ENCODE results near the gene BDNF. TPM values are rescaled to one million over a fixed set of nuclear protein-coding genes. Genes with fewer than 3 reads are reported as not detected.
"Not testable (repeated sequence)": the region's sequence is repeated elsewhere in the genome, so short reads cannot be mapped to it uniquely, and the experiment has no call there.

BDNF gene
- total RNA-seq, 4 donors from 2014 or later: 0.93 to 4.6 (median 1.5) TPM

GRCh38 chr11:27635567-27636037 is 64.7 kb downstream of the BDNF start:
- intact Hi-C loops (cut with DNase I; ENCODE audit: low total_unique reads): no loop called here
- H3K4me3 ChIP-seq (ENCODE audit: low read depth, poor library complexity, severe bottlenecking): no peak overlapping the region
- TF ChIP-seq CTCF (IDR thresholded peaks at IDR 0.05) (no peak), POLR2A (IDR thresholded peaks at IDR 0.05) (no peak)
- WGBS, 2 donors: 97 to 100% methylated on average over 1 of the region's 1 CpG
- DNase-seq (ENCODE audit: low spot score in 2 of 2): no peak

GRCh38 chr11:27634776-27635175 is 65.5 kb downstream of the BDNF start:
- H3K4me3 ChIP-seq (ENCODE audit: low read depth, poor library complexity, severe bottlenecking); DNase-seq (ENCODE audit: low spot score in 2 of 2); intact Hi-C loops (cut with DNase I; ENCODE audit: low total_unique reads): not testable (repeated sequence)
- WGBS, 2 donors: 80 to 91% methylated on average over 2 of the region's 2 CpGs

GRCh38 chr11:27634282-27634681 is 66.0 kb downstream of the BDNF start:
- DNase-seq (ENCODE audit: low spot score in 2 of 2); H3K4me3 ChIP-seq (ENCODE audit: low read depth, poor library complexity, severe bottlenecking); intact Hi-C loops (cut with DNase I; ENCODE audit: low total_unique reads): not testable (repeated sequence)
- 92 to 98% methylated on average over 10 of the region's 10 CpGs for WGBS, 2 donors

GRCh38 chr11:27629023-27629422 is 71.2 kb downstream of the BDNF start:
- WGBS, 2 donors: 94 to 98% methylated on average over 5 of the region's 5 CpGs
- intact Hi-C loops (cut with DNase I; ENCODE audit: low total_unique reads); DNase-seq (ENCODE audit: low spot score in 2 of 2); H3K4me3 ChIP-seq (ENCODE audit: low read depth, poor library complexity, severe bottlenecking): not testable (repeated sequence)

- 92 to 93% methylated on average over 1 of the region's 1 CpG for WGBS, 2 donors
- DNase-seq (ENCODE audit: low spot score in 2 of 2): no peak
- intact Hi-C loops (cut with DNase I; ENCODE audit: low total_unique reads): no loop called here
- TF ChIP-seq CTCF (IDR thresholded peaks at IDR 0.05): no peak
- no peak for TF ChIP-seq POLR2A (IDR thresholded peaks at IDR 0.05)
- no peak overlapping the region for H3K4me3 ChIP-seq (ENCODE audit: low read depth, poor library complexity, severe bottlenecking)
These were observed 72.3 kb downstream of the BDNF start for GRCh38 chr11:27627979-27628378.

- H3K4me3 ChIP-seq (ENCODE audit: low read depth, poor library complexity, severe bottlenecking): no peak overlapping the region
- intact Hi-C loops (cut with DNase I; ENCODE audit: low total_unique reads): no loop called here
- TF ChIP-seq POLR2A (IDR thresholded peaks at IDR 0.05) (no peak), CTCF (IDR thresholded peaks at IDR 0.05) (no peak)
- 95% methylated on average over 4 of the region's 4 CpGs for WGBS, 2 donors
- no peak for DNase-seq (ENCODE audit: low spot score in 2 of 2)
These were observed 73.2 kb downstream of the BDNF start for GRCh38 chr11:27626938-27627586.

GRCh38 chr11:27626269-27626937 is 73.9 kb downstream of the BDNF start:
- WGBS, 2 donors: 76 to 84% methylated on average over 4 of the region's 4 CpGs
- TF ChIP-seq POLR2A (IDR thresholded peaks at IDR 0.05): no peak
- TF ChIP-seq CTCF (IDR thresholded peaks at IDR 0.05): no peak
- H3K4me3 ChIP-seq (ENCODE audit: low read depth, poor library complexity, severe bottlenecking): no peak overlapping the region
- intact Hi-C loops (cut with DNase I; ENCODE audit: low total_unique reads): no loop called here
- no peak for DNase-seq (ENCODE audit: low spot score in 2 of 2)

Measured in lower leg skin (tissue), 4 donors.